ENCODE data around the gene KIF19.

DNA sequence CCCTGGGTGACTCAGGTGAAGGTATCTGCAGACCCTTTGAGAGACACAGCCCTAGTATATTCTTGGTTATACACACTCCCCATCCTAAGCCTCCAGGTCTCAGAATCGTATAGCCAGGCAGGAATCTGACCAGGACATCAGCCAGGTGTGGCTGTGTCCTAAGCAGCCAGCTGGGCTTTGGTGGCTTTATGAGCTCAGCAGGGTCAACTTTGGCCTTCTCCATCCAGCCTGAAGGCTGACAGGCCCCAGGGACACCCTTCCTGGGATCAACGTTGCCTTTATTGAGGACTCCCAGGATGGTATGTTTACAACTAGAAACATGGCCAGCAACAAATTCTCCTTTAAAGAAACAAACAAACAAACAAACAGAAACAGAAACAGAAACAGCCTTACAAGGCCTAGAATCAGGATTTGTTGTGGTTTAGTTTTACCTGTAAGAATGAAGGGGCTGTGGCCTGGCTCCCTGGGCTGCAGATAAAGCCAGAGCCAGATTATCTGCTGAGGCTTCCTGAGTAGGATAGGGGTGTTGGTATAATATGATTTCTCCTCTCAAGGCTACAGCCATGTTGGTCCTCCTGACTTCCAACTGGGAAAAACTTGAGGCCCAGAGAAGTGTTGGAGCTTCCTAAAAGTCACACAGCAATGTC is 8.5 kb downstream of the KIF19 start:
- TF ChIP-seq, protein P1, sequence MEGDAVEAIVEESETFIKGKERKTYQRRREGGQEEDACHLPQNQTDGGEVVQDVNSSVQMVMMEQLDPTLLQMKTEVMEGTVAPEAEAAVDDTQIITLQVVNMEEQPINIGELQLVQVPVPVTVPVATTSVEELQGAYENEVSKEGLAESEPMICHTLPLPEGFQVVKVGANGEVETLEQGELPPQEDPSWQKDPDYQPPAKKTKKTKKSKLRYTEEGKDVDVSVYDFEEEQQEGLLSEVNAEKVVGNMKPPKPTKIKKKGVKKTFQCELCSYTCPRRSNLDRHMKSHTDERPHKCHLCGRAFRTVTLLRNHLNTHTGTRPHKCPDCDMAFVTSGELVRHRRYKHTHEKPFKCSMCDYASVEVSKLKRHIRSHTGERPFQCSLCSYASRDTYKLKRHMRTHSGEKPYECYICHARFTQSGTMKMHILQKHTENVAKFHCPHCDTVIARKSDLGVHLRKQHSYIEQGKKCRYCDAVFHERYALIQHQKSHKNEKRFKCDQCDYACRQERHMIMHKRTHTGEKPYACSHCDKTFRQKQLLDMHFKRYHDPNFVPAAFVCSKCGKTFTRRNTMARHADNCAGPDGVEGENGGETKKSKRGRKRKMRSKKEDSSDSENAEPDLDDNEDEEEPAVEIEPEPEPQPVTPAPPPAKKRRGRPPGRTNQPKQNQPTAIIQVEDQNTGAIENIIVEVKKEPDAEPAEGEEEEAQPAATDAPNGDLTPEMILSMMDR (IDR thresholded peaks at IDR 0.05) = no peak
- TF ChIP-seq ZFX (IDR thresholded peaks at IDR 0.05; ENCODE audit: borderline replicate concordance) = no peak
